Heart left ventricle (tissue), 16 donors: ENCODE data around the gene GPR27. TPM values are rescaled to one million over a fixed set of nuclear protein-coding genes. Genes with fewer than 3 reads are reported as not detected.

Source experiments
- ATAC-seq, 4 donors: fragments of 200-7000 bp; cut with Tn5 transposase; one replicate each; pipeline ENCODE4 v1.9.1; 2020 to 2022; ENCODE audit warnings: moderate library complexity in 4 of 4, mild to moderate bottlenecking in 3 of 4, moderate number of reproducible peaks in 1 of 4
- DNase-seq, 5 donors: peaks; one replicate each; pipeline ENCODE4 v3.0.0-alpha.2; 2020
- H3K27ac ChIP-seq, 12 donors: fragments of 200-600 bp; sonication (generic) in 4 of 12; one replicate each; pipeline versions ENCODE4 v1.5.0 to v1.8.0; 2016 to 2022; ENCODE audit warnings: mild to moderate bottlenecking in 2 of 12
- H3K27me3 ChIP-seq, 9 donors: fragments of 200-600 bp; sonication (generic) in 2 of 9; one replicate each; pipeline versions ENCODE4 v1.5.1 to v1.8.0; 2016 to 2022; ENCODE audit warnings: mild to moderate bottlenecking in 3 of 9
- H3K36me3 ChIP-seq, 9 donors: fragments of 200-600 bp; sonication (generic) in 2 of 9; one replicate each; pipeline versions ENCODE4 v1.5.0 to v1.8.0; 2018 to 2022; ENCODE audit warnings: mild to moderate bottlenecking in 2 of 9
- H3K4me1 ChIP-seq, 12 donors: fragments of 200-600 bp; sonication (generic) in 4 of 12; one replicate each; pipeline versions ENCODE4 v1.5.0 to v1.8.0; 2016 to 2022; ENCODE audit warnings: mild to moderate bottlenecking in 3 of 12
- H3K4me3 ChIP-seq, 12 donors: fragments of 200-600 bp; sonication (generic) in 4 of 12; one replicate each; pipeline versions ENCODE4 v1.5.0 to v1.8.0; 2017 to 2022; ENCODE audit warnings: mild to moderate bottlenecking in 9 of 12, moderate library complexity in 4 of 12
- H3K9me3 ChIP-seq, 12 donors: fragments of 200-600 bp; sonication (generic) in 4 of 12; one replicate each; pipeline versions ENCODE4 v1.5.0 to v1.8.0; 2016 to 2022; ENCODE audit warnings: mild to moderate bottlenecking in 1 of 12
- POLR2A ChIP-seq, 2 donors: fragments of 450-650 bp; IDR thresholded peaks; one replicate each; pipeline ENCODE4 v1.6.1; 2017; ENCODE audit warnings: antibody characterized with exemption in 2 of 2, mild to moderate bottlenecking in 2 of 2, moderate library complexity in 2 of 2
- WGBS, 4 donors: extraction: QIAGEN DNeasy Blood & Tissue Kit in 2 of 4; methylation state at CpG; one replicate each; pipeline versions ENCODE4 v1.1.5 to v1.1.7; 2013 to 2018; 5-methylcytosine and 5-hydroxymethylcytosine counted together
- intact Hi-C, 10 donors: fragments of 100-400 bp; cut with DNase I; formaldehyde crosslinking; loops; one replicate each; pipeline versions ENCODE4 v1.11.1 to v1.14.2; 2022
- polyA plus RNA-seq, 2 donors: library from polyadenylated mRNA; stranded (reverse); fragments of 200-250 nt; gene quantifications; one replicate each; pipeline ENCODE4 v1.2.3, GENCODE V29; 2013
- total RNA-seq, 9 donors: library from RNA; depleted of rRNA in 2 of 9; stranded (reverse); fragments of >200 nt in 2 of 9; fragmentation: NEBNext Ultra II Directional in 3 of 9; extraction: Animal tissue kit (Norgen Biotek cat#: 25700) in 3 of 9; gene quantifications; one replicate each; pipeline versions ENCODE4 v1.1.0 to v1.2.4, GENCODE V29; 2016 to 2023
- TF ChIP-seq, protein P1 (sequence below), 12 donors: fragments of 200-600 bp; sonication (generic) in 4 of 12; IDR thresholded peaks; one replicate each; pipeline versions ENCODE4 v1.5.0 to v1.8.0; 2018 to 2022; ENCODE audit warnings: antibody characterized with exemption in 12 of 12, mild to moderate bottlenecking in 5 of 12
- donor health status: ischemic (EF 13 %, LVEDD 7.1; RV severe dilation, severe dysfunction).
- donor health status: healthy with polysubstance abuse.
- donor health status: DM: no; HTN: yes; CAD: no.
- donor health status: DM: no; HTN: no; CAD: no.
- donor health status: ischemic (EF 25% LVEDD 6.9; RV normal size, moderate dysfunction).
- donor health status: ischemic (EF 25% LVEDD 5.7; RV mildly dilated, moderate dysfunction).
- donor health status: healthy.
- donor health status: DM: yes; HTN: yes; CAD: no.
- donor health status: ischemic (EF 35%, LVEDD 5.7; RV mildly dilated, moderate dysfunction).
- donor health status: nonischemic (EF 11% LVEDD 7.7; RV severe dilation, severe dysfunction).
- donor health status: DM: yes; HTN: yes; CAD: no.
- donor health status: PGD.
- donor health status: ischemic (EF 29% LVEDD 5.4; RV normal size, mild dysfunction).
- donor health status: nonischemic (EF 23%, LVEDD 6.1; RV moderate dilation, normal function).

The GPR27 gene
- total and polyA plus RNA-seq, 11 donors = 0.57 to 8.0 (median 5.0) TPM

GRCh38 chr3:71771884-71772283 lies 18.2 kb downstream of the GPR27 start:
- intact Hi-C loops = no loop called here
- TF ChIP-seq POLR2A (IDR thresholded peaks at IDR 0.05) = no peak
- TF ChIP-seq, protein P1, sequence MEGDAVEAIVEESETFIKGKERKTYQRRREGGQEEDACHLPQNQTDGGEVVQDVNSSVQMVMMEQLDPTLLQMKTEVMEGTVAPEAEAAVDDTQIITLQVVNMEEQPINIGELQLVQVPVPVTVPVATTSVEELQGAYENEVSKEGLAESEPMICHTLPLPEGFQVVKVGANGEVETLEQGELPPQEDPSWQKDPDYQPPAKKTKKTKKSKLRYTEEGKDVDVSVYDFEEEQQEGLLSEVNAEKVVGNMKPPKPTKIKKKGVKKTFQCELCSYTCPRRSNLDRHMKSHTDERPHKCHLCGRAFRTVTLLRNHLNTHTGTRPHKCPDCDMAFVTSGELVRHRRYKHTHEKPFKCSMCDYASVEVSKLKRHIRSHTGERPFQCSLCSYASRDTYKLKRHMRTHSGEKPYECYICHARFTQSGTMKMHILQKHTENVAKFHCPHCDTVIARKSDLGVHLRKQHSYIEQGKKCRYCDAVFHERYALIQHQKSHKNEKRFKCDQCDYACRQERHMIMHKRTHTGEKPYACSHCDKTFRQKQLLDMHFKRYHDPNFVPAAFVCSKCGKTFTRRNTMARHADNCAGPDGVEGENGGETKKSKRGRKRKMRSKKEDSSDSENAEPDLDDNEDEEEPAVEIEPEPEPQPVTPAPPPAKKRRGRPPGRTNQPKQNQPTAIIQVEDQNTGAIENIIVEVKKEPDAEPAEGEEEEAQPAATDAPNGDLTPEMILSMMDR (IDR thresholded peaks at IDR 0.05) = no peak
- WGBS, 4 donors = 45 to 55% (median 52%) methylated on average over 1 of the region's 1 CpG

GRCh38 chr3:71776538-71776937 lies 22.9 kb downstream of the GPR27 start:
- Histone ChIP-seq H3K4me3 (no peak overlapping the region), H3K36me3 (no peaks in the 10 kb centered on the region), H3K27ac (no peak overlapping the region), H3K27me3 (peaks cover 0 to 90% (median 31%) of the 10 kb centered on the region in 9 donors), H3K4me1 (peaks cover 0 to 18% (median 0%) of the 10 kb centered on the region in 12 donors), H3K9me3 (no peaks in the 10 kb centered on the region)
- TF ChIP-seq, protein P1 (IDR thresholded peaks at IDR 0.05) = no peak
- no peak for TF ChIP-seq POLR2A (IDR thresholded peaks at IDR 0.05)
- intact Hi-C loops = no loop called here
- ATAC-seq (no peak), DNase-seq (no peak)
- 55 to 80% (median 75%) methylated on average over 6 of the region's 6 CpGs for WGBS, 4 donors

More at GRCh38 chr3:71771884-71772283, 18.2 kb downstream of the GPR27 start:
- Histone ChIP-seq H3K27me3 (peaks cover 0 to 77% (median 4%) of the 10 kb centered on the region in 9 donors), H3K9me3 (no peaks in the 10 kb centered on the region), H3K36me3 (no peaks in the 10 kb centered on the region), H3K4me3 (no peak overlapping the region), H3K27ac (no peak overlapping the region), H3K4me1 (no peaks in the 10 kb centered on the region)
- DNase-seq (no peak), ATAC-seq (no peak)

GRCh38 chr3:71778353-71778752 lies 24.7 kb downstream of the GPR27 start:
- peaks cover 3 to 91% (median 49%) of the 10 kb centered on the region in 9 donors for H3K27me3 ChIP-seq
- no peaks in the 10 kb centered on the region for H3K9me3 ChIP-seq
- WGBS, 4 donors = 92 to 95% (median 94%) methylated on average over 3 of the region's 3 CpGs
- H3K27ac ChIP-seq = no peak overlapping the region
- DNase-seq (no peak), ATAC-seq (no peak)
- H3K36me3 ChIP-seq = no peaks in the 10 kb centered on the region
- TF ChIP-seq, protein P1 (IDR thresholded peaks at IDR 0.05) = no peak
- TF ChIP-seq POLR2A (IDR thresholded peaks at IDR 0.05) = no peak
- intact Hi-C loops = no loop called here
- H3K4me1 ChIP-seq = peaks cover 0 to 18% (median 0%) of the 10 kb centered on the region in 12 donors
- H3K4me3 ChIP-seq = no peak overlapping the region

GRCh38 chr3:71779674-71780377 lies 26.2 kb downstream of the GPR27 start:
- Histone ChIP-seq H3K27me3 (peaks cover 10 to 99% (median 64%) of the 10 kb centered on the region in 9 donors), H3K36me3 (no peaks in the 10 kb centered on the region), H3K4me1 (peaks cover 0 to 32% (median 5%) of the 10 kb centered on the region in 12 donors), H3K27ac (peak overlapping the region in 1 of 12 donors; percentile 72), H3K9me3 (no peaks in the 10 kb centered on the region), H3K4me3 (no peak overlapping the region)
- ATAC-seq (peak in 1 of 4 donors; percentile 13), DNase-seq (no peak)
- WGBS, 4 donors = 65 to 74% (median 71%) methylated on average over 6 of the region's 6 CpGs
- TF ChIP-seq, protein P1 (IDR thresholded peaks at IDR 0.05) = no peak
- TF ChIP-seq POLR2A (IDR thresholded peaks at IDR 0.05) = no peak
- intact Hi-C loops = no loop called here
